Measurements from ENCODE around the gene EIPR1.
"Not testable (repeated sequence)": the region's sequence is repeated elsewhere in the genome, so short reads cannot be mapped to it uniquely, and the experiment has no call there.

Gene EIPR1

DNA sequence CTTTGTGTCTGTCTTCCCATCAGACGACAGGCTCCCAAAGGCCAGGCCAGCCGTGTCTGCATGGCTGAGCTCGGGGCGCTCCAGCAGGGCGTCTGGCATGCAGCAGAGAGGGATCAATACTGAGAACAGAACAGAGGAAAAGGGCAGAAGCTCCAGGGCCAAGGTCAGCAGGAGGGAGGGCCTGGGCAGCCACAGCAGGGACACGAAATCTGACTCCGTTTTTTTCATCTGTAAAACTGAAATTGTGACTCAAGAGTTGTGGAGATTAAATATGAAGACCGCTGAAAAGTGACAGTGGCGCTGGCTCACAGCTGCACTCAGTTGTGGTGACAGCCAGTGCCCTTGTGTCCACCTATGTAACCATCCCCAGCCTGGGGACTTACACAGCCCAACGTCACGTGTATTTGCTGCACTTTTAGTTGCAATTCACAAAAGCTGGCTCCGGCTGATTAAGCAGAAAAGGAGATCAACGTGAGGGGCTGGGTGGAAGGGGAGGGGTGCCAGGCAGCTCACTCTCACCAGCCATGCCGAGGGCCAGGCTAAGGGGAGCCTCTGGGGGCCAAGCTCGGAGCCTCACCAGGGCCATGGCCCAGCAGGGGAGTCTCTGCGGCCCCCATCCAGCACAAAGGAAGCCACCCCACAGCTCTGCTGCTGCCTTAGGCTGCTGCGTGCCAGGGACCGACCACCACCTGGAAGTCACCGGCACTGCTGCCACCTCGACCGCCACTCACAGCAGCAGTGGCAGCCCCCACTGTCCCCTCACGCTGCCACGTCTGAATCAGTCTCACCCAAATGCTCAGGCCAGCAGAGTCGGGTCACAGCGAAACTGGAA lies 74.7 kb downstream of the EIPR1 start:
- DNase-seq, result no peak

DNA sequence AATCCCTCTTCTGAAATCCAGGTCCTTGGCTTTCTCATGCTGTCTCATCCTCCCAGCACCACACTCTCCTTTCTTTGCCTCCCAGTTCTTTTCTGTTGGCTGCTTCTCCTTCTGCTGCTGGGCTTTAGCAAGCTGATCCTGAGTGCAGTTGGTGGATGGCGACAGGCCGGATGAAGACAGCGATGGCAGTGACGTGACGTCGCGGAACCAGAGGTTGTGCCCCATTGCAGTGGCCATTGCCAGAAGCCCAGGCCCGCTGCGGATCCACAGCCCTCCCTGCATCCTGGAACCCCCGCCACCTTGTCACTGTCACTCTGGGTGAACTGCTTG lies 75.2 kb downstream of the EIPR1 start:
- no peak for DNase-seq

DNA sequence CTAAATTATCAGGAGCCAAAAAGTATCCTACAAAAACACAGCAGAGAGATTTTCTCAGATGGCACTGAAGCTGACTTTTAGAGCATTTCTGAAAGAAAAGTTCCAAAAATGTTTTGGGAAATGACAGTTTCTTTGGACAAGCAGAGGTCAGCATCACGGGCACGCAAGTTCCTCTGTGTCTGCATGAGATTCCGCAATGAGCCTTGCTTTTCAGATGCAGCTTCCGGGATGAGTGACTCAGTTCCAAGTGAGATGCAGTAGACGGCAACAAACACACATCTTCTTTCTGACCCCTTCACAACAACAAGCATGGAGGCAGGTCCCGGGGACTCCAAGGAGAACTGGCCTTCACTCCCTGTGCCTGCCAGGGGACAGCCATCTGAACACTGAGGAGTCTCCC lies 76.6 kb downstream of the EIPR1 start:
- DNase-seq, result no peak

DNA sequence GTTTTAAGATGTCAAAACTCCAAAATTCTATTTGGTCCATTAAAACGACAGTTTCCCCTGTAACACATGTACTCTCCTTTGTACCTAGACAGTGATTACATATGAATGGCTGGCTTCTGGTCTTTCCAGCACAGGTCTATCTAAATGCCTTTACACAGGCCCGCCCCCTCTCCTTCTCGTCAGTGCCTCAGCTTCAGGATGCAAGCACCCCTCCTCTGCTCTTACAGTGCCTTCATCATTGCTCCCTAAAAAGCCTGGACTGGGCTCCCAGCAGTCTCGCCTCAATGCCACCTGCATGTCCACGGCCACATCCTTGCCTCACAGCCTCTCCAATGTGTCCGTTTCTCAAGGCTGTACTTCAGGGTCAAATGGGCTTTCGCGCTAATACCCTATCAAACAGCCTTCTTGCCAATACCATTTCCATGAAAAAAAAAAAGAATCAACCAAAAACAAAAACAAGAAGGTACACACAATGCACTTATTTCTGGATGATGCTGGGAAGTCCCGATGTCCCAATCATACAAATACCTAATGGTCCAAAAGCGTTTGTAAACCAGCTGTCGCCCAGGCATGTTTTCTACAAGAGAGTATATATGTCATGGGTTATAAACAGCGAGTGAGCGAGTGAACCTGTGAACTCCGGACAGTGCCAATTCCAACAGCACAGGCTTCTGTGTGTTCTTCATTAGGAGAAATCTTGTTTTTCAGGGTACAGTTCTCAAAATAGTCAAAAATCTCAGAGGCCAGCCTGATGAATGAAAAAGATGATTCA lies 77.2 kb downstream of the EIPR1 start:
- DNase-seq, result no peak

DNA sequence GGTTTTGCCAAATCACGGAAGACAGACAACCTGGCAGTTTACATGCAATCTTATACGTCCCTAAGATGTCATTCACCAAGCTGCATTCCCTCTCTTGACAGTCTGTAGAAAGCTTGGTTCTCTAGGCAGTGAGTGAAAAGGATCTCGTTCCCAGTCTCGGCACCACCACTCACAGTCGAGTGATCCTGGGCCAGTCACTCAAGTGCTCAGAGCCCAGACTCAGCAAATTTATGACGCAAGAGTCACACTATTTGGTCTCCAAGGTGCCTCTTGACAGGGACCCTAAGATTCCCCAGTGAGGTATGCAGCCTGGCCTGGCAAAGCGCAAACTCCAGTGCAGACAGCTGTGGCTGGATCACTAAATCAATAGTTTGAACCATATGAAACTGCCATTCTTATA lies 77.9 kb downstream of the EIPR1 start:
- DNase-seq, result no peak

DNA sequence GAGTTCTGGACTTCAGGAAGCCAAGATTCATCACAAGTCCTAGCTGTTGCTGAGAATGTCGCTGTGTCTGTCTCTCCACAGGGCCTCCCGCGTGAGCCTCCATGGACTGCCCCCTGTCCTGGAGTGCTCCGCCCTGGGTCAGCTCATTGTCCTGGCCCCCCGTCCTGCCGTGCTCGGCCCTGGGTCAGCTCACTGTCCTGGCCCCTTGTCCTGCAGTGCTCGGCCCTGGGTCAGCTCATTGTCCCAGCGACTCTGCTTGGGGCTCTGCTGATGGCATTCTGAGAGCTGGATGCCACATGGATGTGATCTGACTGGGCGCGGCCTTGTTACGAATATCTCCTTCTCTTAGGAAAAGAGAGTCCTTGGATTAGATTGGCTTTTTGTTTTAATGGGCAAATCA lies 78.5 kb downstream of the EIPR1 start:
- no peak for DNase-seq

DNA sequence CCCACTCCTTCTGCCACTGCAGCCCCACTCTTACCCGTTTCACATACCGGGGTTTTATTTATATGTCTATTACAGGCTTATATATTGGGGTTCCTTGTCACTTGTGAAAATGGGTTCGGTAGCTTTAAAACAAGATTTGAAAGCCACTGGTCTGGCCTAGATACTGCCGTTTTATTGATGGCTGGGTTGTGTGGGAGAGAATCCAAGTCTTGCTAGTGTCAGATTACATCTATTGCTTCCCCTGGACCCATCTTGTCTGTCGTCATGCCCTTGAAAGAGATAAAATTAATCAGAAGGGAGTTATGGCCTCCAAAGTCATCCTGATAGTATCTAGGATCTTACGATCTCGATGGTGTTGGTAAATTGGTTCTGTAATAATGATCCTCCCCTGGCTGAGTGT lies 79.4 kb downstream of the EIPR1 start:
- DNase-seq, result no peak

DNA sequence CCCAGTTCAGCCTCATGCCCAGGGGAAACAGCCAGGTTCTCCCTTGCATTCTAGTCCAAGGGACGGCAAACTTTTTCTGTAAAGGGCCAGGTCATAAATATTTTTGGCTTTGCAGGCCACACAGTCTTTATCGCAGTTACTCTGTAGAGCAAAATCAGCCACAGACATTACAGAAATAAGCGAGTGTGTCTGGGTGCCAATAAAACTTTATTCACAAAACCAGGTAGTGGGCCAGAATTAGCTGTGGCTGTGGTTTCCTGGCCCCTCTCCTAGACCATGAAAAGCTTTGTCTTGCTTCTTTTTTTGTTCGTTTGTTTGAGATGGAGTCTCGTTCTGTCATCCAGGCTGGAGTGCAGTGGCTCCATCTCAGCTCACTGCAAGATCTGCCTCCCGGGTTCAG lies 80.1 kb downstream of the EIPR1 start:
- no peak for DNase-seq

DNA sequence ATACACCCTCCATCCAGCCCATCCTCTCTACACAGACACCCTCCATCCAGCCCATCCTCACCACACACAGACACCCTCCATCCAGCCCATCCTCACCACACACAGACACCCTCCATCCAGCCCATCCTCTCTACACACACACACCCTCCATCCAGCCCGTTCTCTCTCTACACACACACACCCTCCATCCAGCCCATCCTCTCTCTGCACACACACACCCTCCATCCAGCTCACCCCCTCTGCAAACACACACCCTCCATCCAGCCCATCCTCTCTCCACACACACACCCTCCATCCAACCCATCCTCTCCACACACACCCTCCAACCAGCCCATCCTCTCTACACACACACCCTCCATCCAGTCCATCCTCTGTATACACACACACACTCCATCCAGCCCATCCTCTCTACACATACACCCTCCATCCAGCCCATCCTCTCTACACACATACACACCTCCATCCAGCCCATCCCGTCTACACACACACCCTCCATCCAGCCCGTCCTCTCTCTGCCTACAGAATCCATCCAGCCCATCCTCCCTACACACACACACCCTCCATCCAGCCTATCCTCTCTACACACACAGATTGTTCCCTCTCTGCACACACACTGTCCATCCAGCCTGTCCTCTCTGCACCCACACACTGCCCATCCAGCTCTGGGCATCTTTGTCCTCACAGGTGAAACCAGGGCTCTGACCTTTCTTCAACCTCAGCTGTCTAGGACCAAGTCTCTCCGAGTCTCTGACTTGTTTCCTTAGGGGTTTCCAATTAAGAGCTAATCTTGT lies 81.2 kb downstream of the EIPR1 start:
- DNase-seq, result no peak

DNA sequence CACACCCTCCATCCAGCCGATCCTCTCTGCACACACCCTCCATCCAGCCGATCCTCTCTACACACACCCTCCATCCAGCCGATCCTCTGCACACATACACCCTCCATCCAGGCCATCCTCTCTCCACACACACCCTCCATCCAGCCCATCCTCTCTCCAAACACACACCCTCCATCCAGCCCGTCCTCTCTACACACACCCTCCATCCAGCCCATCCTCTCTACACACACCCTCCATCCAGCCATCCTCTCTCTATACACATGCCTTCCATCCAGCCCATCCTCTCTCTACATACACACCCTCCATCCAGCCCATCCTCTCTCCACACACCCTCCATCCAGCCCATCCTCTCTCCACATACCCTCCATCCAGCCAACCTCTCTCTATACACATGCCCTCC lies 83.1 kb downstream of the EIPR1 start:
- no peak for DNase-seq

DNA sequence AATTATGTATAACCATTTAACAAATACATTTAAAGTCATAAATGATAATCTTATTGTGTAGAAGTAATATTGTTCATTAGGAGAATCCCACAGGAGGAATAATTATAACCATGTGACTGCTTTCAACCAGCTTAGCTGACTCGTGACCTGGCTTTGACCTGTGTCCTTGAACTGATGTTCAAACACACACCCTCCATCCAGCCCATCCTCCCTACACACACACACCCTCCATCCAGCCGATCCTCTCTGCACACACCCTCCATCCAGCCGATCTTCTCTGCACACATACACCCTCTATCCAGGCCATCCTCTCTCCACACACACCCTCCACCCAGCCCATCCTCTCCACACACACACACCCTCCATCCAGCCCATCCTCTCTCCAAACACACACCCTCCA lies 83.5 kb downstream of the EIPR1 start:
- no peak for DNase-seq

DNA sequence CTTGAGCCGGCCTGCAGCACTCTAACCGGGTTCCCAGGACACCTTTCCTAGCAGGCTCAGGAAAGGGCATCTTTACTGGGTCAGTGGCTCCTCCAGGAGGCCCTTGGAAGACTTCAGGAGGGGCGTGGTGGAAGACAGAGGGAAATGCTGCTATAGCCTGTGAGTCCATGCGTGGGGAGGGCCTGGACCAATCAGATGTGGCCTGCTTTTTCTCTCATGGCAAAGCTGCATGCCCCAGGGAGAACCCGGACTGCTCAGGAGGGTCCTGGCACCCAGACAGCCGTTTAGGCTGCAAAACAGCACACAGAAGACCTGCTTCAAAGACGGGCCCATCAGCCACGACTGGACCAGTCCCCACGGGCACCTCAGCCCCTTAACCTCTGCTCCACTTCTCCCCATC lies 84.4 kb downstream of the EIPR1 start:
- DNase-seq, result no peak

DNA sequence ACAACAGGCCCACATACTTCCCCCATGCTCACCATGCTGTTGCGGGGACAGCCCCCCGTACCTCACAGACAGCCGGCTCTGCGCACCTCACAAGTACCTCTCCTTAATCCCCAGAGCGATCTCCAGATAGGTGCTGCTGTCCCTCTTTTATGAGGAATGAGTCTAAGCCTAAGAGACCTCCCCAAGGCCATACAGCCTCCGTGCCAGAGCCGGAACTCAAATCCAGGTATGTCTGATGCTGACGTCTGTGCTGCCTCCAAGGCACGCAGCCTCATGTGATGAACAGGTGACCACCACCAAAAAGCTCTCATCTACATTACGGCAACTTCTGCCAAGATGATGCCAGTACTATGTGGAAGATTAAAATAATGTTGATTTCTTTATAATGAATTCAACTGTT lies 85.2 kb downstream of the EIPR1 start:
- DNase-seq, result no peak

DNA sequence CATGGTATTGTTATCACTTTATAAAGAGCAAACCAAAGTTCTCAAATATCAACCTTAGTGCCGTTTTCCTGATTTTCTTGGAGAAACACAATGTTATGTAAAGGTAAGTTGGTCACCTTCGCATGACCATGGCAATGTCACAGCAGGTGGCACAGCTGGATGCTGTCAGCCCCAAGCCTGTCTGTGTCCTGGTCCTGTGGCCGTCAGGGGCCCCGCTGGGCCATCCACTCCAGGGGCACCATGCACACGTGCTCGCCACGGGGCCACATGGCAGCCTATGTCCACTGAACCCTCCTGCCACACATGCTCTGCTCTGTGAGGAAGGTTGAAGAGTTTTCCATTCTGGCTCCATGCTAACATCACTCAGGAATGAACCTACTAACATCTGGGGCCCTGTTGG lies 85.9 kb downstream of the EIPR1 start:
- DNase-seq, result no peak

DNA sequence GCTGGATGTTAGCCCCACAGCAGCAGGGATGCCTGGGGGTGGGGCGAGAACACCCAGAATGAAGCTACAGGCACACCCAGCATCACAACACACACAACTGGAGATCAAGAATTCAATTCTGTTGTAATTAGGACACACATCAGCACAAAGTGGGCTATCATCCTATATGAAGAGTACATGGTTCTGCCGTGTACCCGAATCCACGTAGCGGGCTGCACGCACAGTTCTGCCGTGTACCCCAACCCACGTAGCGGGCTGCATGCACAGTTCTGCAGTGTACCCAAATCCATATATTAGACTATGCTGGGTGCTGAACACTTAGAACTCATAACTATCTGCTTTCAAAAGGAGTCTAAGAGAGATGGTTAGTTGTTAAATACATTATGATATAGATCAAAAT lies 86.5 kb downstream of the EIPR1 start:
- DNase-seq, result no peak

DNA sequence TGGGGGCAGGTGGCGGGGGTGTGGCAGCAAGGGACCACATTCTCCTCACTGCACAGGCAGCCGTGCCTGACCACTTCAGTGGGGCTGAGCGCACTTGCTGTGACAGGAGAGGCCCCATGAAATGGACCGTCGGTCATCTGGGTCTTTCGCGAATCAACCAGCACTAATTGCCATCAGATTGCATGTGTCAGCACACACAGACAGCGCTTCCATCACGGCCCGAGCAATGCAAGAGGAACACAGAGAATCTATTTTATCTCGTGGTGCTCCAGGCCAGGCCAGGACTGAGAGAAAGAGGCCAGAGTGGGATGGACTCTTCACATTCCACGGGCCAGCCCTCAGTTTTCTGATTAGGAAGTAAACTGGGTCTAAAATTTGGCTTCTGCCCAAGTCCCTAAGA lies 87.0 kb downstream of the EIPR1 start:
- no peak for DNase-seq

DNA sequence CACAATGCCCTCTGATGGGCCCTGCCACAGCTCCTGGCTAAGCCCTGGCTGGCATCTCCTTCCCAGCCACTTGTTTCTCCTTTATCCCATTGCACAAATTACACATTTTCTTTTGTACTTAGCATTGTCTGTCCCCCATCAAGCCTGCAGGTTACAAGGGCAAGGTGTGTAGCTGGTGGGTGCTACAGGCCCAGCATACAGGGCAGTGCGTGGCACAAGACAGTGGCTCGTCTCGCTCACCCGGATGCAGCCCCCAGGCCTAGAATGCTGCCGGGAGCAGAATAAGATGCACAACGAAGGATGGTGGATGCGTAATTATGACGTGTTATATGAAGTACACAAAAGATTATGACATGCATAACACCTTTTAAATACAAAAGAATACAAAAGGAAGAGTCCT lies 87.6 kb downstream of the EIPR1 start:
- no peak for DNase-seq

DNA sequence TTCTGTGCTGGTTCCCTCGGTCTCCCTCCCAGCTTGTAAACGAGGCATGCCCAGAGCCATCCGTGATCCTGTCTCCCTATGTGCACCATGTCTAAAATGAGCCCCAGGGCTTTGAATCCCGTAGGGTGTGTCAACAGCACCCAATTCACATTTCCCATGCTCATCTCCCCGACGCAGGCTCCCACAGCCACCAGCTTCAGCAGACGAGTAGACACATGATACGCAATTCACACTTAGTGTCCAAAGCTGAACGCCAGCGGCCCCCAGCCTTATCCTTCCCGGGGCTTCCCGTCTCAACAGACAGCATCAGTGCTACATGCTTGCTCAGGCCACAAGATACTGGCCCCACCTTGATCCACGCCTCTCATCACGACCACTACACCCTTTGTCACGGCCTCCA lies 88.1 kb downstream of the EIPR1 start:
- no peak for DNase-seq

DNA sequence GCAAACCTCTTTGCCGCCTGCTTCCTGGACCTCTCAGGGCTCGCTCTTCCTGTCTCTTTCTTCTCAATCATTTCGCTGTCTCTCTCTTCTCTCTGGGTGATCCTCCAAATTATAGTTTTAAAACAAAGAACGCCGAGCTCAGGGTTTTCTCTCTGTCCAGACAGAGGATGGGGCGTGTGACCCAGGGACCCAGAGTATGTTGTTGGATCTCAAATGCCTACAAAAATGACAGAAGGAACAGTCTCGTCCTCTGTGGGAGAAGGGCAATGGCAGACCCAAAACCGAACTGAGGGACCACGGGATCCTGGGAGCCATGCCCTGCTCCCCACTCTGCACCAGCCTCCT lies 88.5 kb downstream of the EIPR1 start:
- no peak for DNase-seq

DNA sequence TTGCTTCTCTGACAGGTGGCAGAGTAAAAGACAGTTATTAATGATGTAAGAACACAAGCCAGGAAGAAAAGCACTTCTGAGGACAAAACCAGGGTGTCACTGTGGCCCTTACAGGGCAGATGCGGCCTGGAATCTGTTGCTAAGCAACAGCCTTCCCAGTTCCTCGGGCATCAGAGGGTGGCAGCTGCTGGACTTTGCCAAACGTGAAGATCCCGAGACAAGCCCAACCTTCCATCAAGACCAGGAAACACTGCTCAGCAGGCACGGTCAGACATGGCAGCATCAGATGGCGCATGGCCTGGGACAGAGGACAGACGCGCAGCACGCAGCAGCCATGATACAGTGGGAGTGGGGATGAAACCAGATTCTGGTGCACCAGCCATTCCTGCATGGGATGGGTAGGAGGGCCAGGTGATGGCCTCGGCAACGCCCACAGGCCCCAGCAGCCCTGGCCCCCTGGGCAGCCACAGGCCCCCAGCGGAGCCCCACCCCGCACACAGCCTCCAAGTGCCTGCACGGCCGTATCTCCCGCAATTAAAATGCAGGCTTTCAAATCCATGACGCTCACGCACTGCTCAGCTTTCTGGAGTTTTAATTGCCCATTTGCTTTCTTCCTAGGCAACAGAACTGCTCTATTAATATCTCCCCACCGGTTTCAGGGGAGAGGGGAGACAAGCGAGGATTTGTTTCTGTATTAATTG lies 89.0 kb downstream of the EIPR1 start:
- DNase-seq, result no peak

DNA sequence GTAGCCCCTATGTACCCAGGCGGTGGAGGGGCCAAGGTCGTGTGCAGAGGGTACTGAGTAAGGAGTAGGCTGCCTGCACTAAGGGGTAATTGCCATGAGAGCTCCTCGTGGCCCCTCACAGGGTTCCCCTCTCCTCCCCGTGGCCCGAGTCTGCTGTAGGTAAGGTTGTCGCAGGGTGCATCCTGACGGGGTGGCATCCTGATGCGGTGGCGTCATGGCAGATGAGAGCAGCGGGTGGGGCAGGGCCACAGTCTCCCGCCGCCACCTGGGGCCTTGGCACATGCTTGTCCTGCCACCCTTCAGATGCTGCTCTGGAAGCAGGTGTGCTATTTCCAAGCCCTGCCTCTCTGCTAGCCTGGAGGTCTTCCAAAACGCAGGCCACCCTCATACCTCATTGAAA lies 89.7 kb downstream of the EIPR1 start:
- no peak for DNase-seq

DNA sequence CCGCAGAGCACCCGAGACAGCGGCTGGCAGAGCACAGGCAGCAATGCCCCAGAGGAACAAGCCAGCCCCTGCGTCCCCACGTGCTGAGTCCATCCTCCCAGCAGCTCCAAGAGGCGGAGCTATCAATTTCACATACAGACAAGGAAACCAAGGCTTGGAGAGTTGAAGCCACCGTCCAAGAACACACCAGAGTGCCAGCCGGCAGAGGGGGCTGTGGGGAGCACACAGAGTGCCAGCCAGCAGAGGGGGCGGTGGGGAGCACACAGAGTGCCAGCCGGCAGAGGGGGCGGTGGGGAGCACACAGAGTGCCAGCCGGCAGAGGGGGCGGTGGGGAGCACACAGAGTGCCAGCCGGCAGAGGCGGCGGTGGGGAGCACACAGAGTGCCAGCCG lies 91.0 kb downstream of the EIPR1 start:
- DNase-seq, result not testable (repeated sequence)

DNA sequence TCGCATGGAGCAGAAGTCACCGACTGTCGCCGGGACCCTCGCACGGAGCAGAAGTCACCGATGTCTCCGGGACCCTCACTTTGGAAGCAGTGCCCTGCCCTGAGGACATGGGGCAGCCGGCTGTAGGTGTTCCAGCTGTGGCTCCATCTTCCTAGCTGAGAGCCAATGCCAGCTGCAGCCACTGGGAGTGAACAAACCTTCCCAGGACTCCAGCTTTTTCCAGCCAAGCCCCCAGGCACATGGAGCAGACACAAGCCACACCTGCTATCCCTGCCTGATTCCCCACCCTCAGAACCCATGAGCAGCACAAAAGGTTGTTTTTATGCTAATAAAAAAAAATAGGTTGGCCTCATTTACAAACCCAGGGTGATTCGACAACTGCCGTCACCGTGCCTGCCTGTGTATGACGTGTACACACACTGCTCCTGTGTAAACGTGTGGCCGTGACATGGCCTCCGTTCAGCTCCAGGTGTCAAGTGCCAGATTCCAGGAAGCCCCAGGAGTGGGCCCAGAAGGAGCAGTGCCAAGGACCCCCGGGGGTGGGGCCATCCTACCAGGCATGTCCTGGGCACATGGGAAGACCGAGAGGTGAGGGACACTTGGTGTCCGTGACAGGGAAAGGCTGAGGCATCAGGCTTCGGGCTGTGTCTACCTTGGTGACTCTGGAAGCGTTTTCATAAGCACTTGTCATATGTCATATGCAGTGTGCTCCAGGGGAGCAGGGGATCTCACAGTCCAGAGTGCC lies 91.5 kb downstream of the EIPR1 start:
- no peak for DNase-seq

Data from activated naive CD4-positive, alpha-beta T cell treated with Interleukin-2 at 50 U/mL for 16 hours (primary cell).